Transverse colon (tissue), 4 donors: ENCODE results near the gene P3H3. TPM values are rescaled to one million over a fixed set of nuclear protein-coding genes. Genes with fewer than 3 reads are reported as not detected.

ENCODE experiments used
- DNase-seq: peaks from one replicate; pipeline ENCODE4 v3.0.0-alpha.2; 2019
- H3K27ac ChIP-seq, 4 donors: fragments of 200-600 bp; sonication (generic); 2 replicates each; pipeline ENCODE4 v1.5.1; 2016 to 2018; ENCODE audit warnings: inconsistent platforms in 4 of 4
- H3K27me3 ChIP-seq: fragments of 200-600 bp; sonication (generic); 2 replicates; pipeline ENCODE4 v1.5.1; 2017; ENCODE audit warnings: inconsistent platforms
- H3K36me3 ChIP-seq, 4 donors: fragments of 200-600 bp; sonication (generic); 2 replicates each; pipeline ENCODE4 v1.5.1; 2017 to 2019; ENCODE audit warnings: inconsistent platforms in 4 of 4
- H3K4me1 ChIP-seq, 4 donors: fragments of 200-600 bp; sonication (generic); 2 replicates each; pipeline ENCODE4 v1.5.1; 2017 to 2020; ENCODE audit warnings: inconsistent platforms in 4 of 4
- H3K4me3 ChIP-seq, 4 donors: fragments of 200-600 bp; sonication (generic); 1 replicate in 1 of 4; 2 replicates in 3 of 4; pipeline versions ENCODE4 v1.5.1 to v1.6.1; 2017 to 2019; ENCODE audit warnings: inconsistent platforms in 4 of 4
- H3K9me3 ChIP-seq, 2 donors: fragments of 200-600 bp; sonication (generic); 2 replicates each; pipeline ENCODE4 v1.5.1; 2017 to 2019; ENCODE audit warnings: inconsistent platforms in 2 of 2
- EP300 ChIP-seq: sonication (generic); formaldehyde crosslinking; IDR thresholded peaks from one replicate; pipeline ENCODE4 v1.6.1; 2017; ENCODE audit warnings: antibody characterized with exemption, low read depth
- POLR2A ChIP-seq: fragments of 450-650 bp; IDR thresholded peaks from one replicate; pipeline ENCODE4 v1.6.1; 2016; ENCODE audit warnings: antibody characterized with exemption, mild to moderate bottlenecking, moderate library complexity
- POLR2AphosphoS5 ChIP-seq, 3 donors: sonication (generic); formaldehyde crosslinking; IDR thresholded peaks; one replicate each; pipeline ENCODE4 v1.6.1; 2016; ENCODE audit warnings: antibody characterized with exemption in 3 of 3
- WGBS, 2 donors: methylation state at CpG; one replicate each; pipeline ENCODE4 v1.1.5; 2018; ENCODE audit warnings: low coverage in 1 of 2; 5-methylcytosine and 5-hydroxymethylcytosine counted together
- in situ Hi-C, 4 donors: fragments of 200-750 bp; cut with MboI; loops; one replicate each; pipeline versions ENCODE4 v1.15.0 to v1.15.1; 2017; ENCODE audit warnings: low sequenced_read_pairs in 3 of 4, low pct_ligation_motif_present in 1 of 4, low pct_unique_long_range_greater_than_20kb in 1 of 4
- intact Hi-C: fragments of 100-400 bp; cut with DNase I; formaldehyde crosslinking; loops from one replicate; pipeline ENCODE4 v1.15.1; 2023; ENCODE audit warnings: low total_unique reads
- total RNA-seq, 4 donors: library from RNA; depleted of rRNA; stranded (reverse); fragments of >200 nt; gene quantifications; one replicate each; pipeline ENCODE4 v1.1.0, GENCODE V29; 2016
- TF ChIP-seq, protein P1 (sequence below), 5 experiments: fragments of 200-600 bp in 3 of 5; fragments of 450-650 bp in 2 of 5; sonication (generic) in 3 of 5; IDR thresholded peaks; 1 replicate in 2 of 5; 2 replicates in 3 of 5; pipeline ENCODE4 v1.5.1; 2016 to 2017; ENCODE audit warnings: antibody characterized with exemption in 5 of 5, inconsistent platforms in 3 of 5, mild to moderate bottlenecking in 2 of 5, moderate library complexity in 1 of 5

Gene P3H3
- total RNA-seq, 4 donors from 2014 or later: 5.9 to 32.9 (median 14.4) TPM

DNA sequence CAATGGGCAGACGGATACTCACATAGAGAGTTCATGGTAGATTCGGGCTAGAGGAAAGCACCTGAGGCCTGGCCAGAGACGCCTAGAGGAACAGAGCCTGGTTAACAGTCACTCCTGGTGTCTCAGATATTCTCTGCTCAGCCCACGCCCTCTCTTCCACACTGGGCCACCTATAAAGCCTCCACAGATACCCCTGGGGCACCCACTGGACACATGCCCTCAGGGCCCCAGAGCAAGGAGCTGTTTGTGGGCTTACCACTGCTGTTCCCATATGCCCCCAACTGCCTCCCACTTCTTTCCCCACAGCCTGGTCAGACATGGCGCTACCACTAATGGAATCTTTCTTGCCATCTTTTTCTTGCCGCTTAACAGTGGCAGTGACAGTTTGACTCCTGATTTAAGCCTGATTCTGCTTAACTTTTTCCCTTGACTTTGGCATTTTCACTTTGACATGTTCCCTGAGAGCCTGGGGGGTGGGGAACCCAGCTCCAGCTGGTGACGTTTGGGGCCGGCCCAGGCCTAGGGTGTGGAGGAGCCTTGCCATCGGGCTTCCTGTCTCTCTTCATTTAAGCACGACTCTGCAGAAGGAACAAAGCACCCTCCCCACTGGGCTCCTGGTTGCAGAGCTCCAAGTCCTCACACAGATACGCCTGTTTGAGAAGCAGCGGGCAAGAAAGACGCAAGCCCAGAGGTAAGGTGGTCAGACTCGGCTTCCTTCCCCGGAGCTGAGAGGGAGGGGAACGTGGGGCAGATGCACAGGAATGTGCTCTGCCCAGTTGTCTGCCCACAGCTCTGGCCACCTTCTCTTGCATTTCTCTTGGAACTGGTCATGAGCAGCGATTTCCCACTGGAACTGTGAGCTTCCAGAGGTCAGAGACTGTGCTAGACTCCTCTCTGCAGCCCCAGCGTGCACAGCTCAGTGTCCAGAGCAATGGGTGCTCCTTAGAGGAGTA, 39.0 kb upstream of the P3H3 start, which contains the start of gene CD4:
CD4 (plus strand) TSS at position 557 of the 953 bp plus-strand sequence. CDS start 10,611 bp downstream, outside the sequence.
- Histone ChIP-seq H3K36me3 (no peaks in the 10 kb centered on the region), H3K9me3 (no peaks in the 10 kb centered on the region), H3K4me1 (peaks cover 0 to 14% (median 3%) of the 10 kb centered on the region in 4 donors), H3K27ac (peak within 1 kb of the TSS; percentile 59 to 79 (median 74)), H3K27me3 (no peaks in the 10 kb centered on the region), H3K4me3 (peak within 1 kb of the TSS in 2 of 4 donors; percentile 10 to 43)
- in situ Hi-C loops: no loop called here
- 66% methylated on average over 18 of the region's 18 CpGs; no CpG with 5 or more reads in 1 of the 2 donors for WGBS, 2 donors
- TF ChIP-seq EP300 (no peak), POLR2AphosphoS5 (IDR thresholded peaks at IDR 0.05) (peak; percentile 17 to 65 (median 39)), POLR2A (peak; percentile 58)
- TF ChIP-seq, protein P1, sequence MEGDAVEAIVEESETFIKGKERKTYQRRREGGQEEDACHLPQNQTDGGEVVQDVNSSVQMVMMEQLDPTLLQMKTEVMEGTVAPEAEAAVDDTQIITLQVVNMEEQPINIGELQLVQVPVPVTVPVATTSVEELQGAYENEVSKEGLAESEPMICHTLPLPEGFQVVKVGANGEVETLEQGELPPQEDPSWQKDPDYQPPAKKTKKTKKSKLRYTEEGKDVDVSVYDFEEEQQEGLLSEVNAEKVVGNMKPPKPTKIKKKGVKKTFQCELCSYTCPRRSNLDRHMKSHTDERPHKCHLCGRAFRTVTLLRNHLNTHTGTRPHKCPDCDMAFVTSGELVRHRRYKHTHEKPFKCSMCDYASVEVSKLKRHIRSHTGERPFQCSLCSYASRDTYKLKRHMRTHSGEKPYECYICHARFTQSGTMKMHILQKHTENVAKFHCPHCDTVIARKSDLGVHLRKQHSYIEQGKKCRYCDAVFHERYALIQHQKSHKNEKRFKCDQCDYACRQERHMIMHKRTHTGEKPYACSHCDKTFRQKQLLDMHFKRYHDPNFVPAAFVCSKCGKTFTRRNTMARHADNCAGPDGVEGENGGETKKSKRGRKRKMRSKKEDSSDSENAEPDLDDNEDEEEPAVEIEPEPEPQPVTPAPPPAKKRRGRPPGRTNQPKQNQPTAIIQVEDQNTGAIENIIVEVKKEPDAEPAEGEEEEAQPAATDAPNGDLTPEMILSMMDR (IDR thresholded peaks at IDR 0.05): no peak
- peak; percentile 67 for DNase-seq
- intact Hi-C loops: no loop called here

DNA sequence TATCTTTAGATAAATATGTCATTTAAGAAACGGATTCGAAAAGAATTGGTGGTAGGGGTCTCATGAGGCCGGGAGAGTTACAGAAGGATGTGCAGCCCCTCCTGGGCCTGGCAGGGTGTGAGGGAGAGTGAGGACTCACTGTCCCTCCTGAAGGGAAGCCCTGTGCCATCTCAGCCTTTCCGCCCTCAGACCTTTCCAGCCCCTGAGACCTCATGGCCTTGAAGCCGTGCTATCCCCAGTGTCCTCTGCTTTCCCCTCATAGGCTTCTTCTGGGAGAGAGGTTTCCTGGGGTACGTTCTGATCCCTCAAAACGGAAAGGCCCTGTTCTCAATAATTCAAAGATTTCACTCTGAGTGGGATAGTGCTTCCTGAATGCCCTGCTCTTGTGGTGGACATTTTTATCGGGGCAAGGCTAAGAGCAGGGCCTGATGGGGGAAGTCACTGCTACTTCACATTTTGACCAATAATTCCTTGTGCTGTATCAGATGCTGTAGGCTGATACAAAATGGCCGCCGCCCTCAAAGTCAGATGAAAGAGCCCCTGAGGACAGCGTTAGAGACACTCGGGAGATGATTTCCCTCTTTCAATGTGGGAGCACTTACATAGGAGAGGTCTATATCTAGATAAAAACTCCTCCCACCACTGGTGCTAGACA, 37.6 kb upstream of the P3H3 start:
- no peak for DNase-seq
- H3K27me3 ChIP-seq: no peaks in the 10 kb centered on the region
- peak overlapping the region in 1 of 4 donors; percentile 43 for H3K4me3 ChIP-seq
- no peaks in the 10 kb centered on the region for H3K9me3 ChIP-seq
- peak overlapping the region; percentile 5 to 79 (median 66) for H3K27ac ChIP-seq
- in situ Hi-C loops: no loop called here
- no peaks in the 10 kb centered on the region for H3K36me3 ChIP-seq
- intact Hi-C loops: no loop called here
- H3K4me1 ChIP-seq: peaks cover 0 to 14% (median 3%) of the 10 kb centered on the region in 4 donors
- 84 to 87% methylated on average over 4 to 12 of the region's 12 CpGs for WGBS, 2 donors
- TF ChIP-seq POLR2AphosphoS5 (IDR thresholded peaks at IDR 0.05) (no peak), EP300 (no peak), POLR2A (no peak)
- TF ChIP-seq, protein P1 (IDR thresholded peaks at IDR 0.05): no peak

DNA sequence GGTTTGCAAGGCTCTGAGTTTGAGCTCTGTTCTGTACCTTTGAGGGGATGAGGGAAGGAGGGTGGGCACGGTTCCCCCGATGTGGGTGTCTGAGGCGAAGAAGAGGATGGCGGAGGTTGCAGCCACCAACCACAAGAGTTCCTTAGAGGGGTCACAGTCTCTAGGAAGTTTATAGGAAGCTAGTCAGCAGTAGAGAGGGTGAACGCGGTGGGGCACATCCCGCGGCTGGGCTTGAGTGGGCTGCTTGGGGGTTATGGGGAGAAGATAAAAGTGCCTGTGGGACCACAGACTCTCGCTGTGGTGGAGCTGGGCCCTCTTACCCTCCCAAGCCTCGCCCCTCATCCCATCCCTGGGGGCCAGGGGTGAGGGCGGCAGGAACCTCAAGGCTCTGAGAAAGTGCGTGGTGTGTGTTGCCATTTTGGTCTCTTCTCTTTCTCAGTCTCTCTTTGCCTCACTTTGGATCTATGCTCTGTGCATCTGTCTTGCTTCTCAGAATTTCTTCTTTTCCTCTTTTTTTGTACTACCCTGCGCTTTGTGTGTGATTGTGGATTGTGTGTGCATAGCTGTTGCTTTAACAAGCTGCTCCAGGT, 36.2 kb upstream of the P3H3 start:
- no peak for DNase-seq
- Histone ChIP-seq H3K36me3 (no peaks in the 10 kb centered on the region), H3K4me1 (peaks cover 0 to 14% (median 3%) of the 10 kb centered on the region in 4 donors), H3K4me3 (peak overlapping the region in 2 of 4 donors; percentile 6 to 26), H3K27ac (peak overlapping the region; percentile 46 to 79 (median 66)), H3K27me3 (no peaks in the 10 kb centered on the region), H3K9me3 (no peaks in the 10 kb centered on the region)
- intact Hi-C loops (no loop called here), in situ Hi-C loops (no loop called here)
- WGBS, 2 donors: 59 to 77% methylated on average over 6 to 13 of the region's 13 CpGs
- TF ChIP-seq, protein P1 (IDR thresholded peaks at IDR 0.05): no peak
- no peak for TF ChIP-seq POLR2AphosphoS5 (IDR thresholded peaks at IDR 0.05)
